Activated CD8-positive, alpha-beta memory T cell treated with anti-CD3 and anti-CD28 coated beads, Interleukin-2, amount 10 ng/mL, durations not matched to agents 7 days and 5 days (primary cell): ENCODE data around the gene ALDH1L2. TPM values are rescaled to one million over a fixed set of nuclear protein-coding genes. Genes with fewer than 3 reads are reported as not detected.
"Not testable (repeated sequence)": the region's sequence is repeated elsewhere in the genome, so short reads cannot be mapped to it uniquely, and the experiment has no call there.

Source experiments
- ATAC-seq: fragments of 150-1000 bp; cut with Tn5 transposase; one replicate; pipeline ENCODE4 v1.10.0; 2021; ENCODE audit warnings: moderate library complexity
- CTCF ChIA-PET: fragments of 350-600 bp; sonication (Branson Sonifier 250); formaldehyde crosslinking; loops from one replicate; lab custom pipeline; 2021; ENCODE audit warnings: antibody characterized with exemption; lab: Charles Lee
- DNase-seq: peaks from one replicate; pipeline ENCODE4 v3.0.0-alpha.2; 2020
- H3K27ac Mint-ChIP-seq: one replicate; pipeline ENCODE4 v1.8.0; 2021; ENCODE audit warnings: mild to moderate bottlenecking, mixed read lengths
- H3K27me3 Mint-ChIP-seq: one replicate; pipeline ENCODE4 v1.8.0; 2021; ENCODE audit warnings: mixed read lengths
- H3K36me3 Mint-ChIP-seq: one replicate; pipeline ENCODE4 v1.8.0; 2021; ENCODE audit warnings: mild to moderate bottlenecking, mixed read lengths
- H3K4me1 Mint-ChIP-seq: one replicate; pipeline ENCODE4 v1.8.0; 2021; ENCODE audit warnings: mixed read lengths
- H3K4me3 Mint-ChIP-seq: one replicate; pipeline ENCODE4 v1.8.0; 2021; ENCODE audit warnings: mild to moderate bottlenecking, moderate library complexity, mixed read lengths
- H3K9me3 Mint-ChIP-seq: one replicate; pipeline ENCODE4 v1.8.0; 2022; ENCODE audit warnings: low read depth, mixed read lengths
- total RNA-seq, 2 experiments: library from RNA; stranded (reverse); gene quantifications; one replicate each; pipeline ENCODE4 v1.2.3, GENCODE V29; 2021

The ALDH1L2 gene
- total RNA-seq, 2 experiments from 2014 or later, result 0.70 to 1.3 TPM

GRCh38 chr12:105015543-105015942 lies 68.7 kb downstream of the ALDH1L2 start:
- CTCF ChIA-PET, result no interaction called here
- DNase-seq (no peak), ATAC-seq (no peak)
- Mint-ChIP-seq H3K4me1 (no peaks in the 10 kb centered on the region), H3K27me3 (no peaks in the 10 kb centered on the region), H3K36me3 (peaks cover 47% of the 10 kb centered on the region), H3K9me3 (peaks cover 2% of the 10 kb centered on the region), H3K4me3 (no peak overlapping the region), H3K27ac (no peak overlapping the region)

- H3K27me3 Mint-ChIP-seq, result no peaks in the 10 kb centered on the region
- no peak overlapping the region for H3K27ac Mint-ChIP-seq
- H3K4me3 Mint-ChIP-seq, result no peak overlapping the region
- peaks cover 5% of the 10 kb centered on the region for H3K9me3 Mint-ChIP-seq
- H3K36me3 Mint-ChIP-seq, result peaks cover 55% of the 10 kb centered on the region
- H3K4me1 Mint-ChIP-seq, result no peaks in the 10 kb centered on the region
- no peak for ATAC-seq
- CTCF ChIA-PET, result no interaction called here
- DNase-seq, result no peak
Measured at GRCh38 chr12:105014603-105015002, 69.7 kb downstream of the ALDH1L2 start.

- Mint-ChIP-seq H3K27me3 (no peaks in the 10 kb centered on the region), H3K4me3 (no peak overlapping the region), H3K27ac (no peak overlapping the region), H3K9me3 (peaks cover 5% of the 10 kb centered on the region), H3K36me3 (peaks cover 62% of the 10 kb centered on the region), H3K4me1 (no peaks in the 10 kb centered on the region)
- no peak for ATAC-seq
- CTCF ChIA-PET, result no interaction called here
- no peak for DNase-seq
Measured at GRCh38 chr12:105013892-105014291, 70.4 kb downstream of the ALDH1L2 start.

- Mint-ChIP-seq H3K27ac (no peak overlapping the region), H3K27me3 (no peaks in the 10 kb centered on the region), H3K36me3 (peaks cover 86% of the 10 kb centered on the region), H3K4me3 (no peak overlapping the region), H3K9me3 (peaks cover 11% of the 10 kb centered on the region), H3K4me1 (no peaks in the 10 kb centered on the region)
- ATAC-seq (no peak), DNase-seq (no peak)
- CTCF ChIA-PET, result interaction anchor here (1.1 kb wide), 1 partner anchor 8 kb away, joined by 3 read pairs; no protein-coding TSS in a partner anchor
Measured at GRCh38 chr12:105001476-105001875, 82.8 kb downstream of the ALDH1L2 start.

GRCh38 chr12:104999347-104999685 lies 84.9 kb downstream of the ALDH1L2 start:
- Mint-ChIP-seq H3K27ac (no peak overlapping the region), H3K4me3 (no peak overlapping the region), H3K9me3 (peaks cover 8% of the 10 kb centered on the region), H3K4me1 (no peaks in the 10 kb centered on the region), H3K36me3 (peaks cover 83% of the 10 kb centered on the region), H3K27me3 (no peaks in the 10 kb centered on the region)
- no peak for ATAC-seq
- DNase-seq, result no peak
- CTCF ChIA-PET, result no interaction called here

- no peak for ATAC-seq
- Mint-ChIP-seq H3K9me3 (peaks cover 8% of the 10 kb centered on the region), H3K4me1 (no peaks in the 10 kb centered on the region), H3K36me3 (peaks cover 83% of the 10 kb centered on the region), H3K27me3 (no peaks in the 10 kb centered on the region), H3K27ac (no peak overlapping the region), H3K4me3 (no peak overlapping the region)
- no peak for DNase-seq
- CTCF ChIA-PET, result no interaction called here
Measured at GRCh38 chr12:104998423-104999346, 85.6 kb downstream of the ALDH1L2 start.

GRCh38 chr12:104997541-104997940 lies 86.7 kb downstream of the ALDH1L2 start:
- Mint-ChIP-seq H3K27ac (no peak overlapping the region), H3K36me3 (peaks cover 80% of the 10 kb centered on the region), H3K9me3 (peaks cover 8% of the 10 kb centered on the region)

GRCh38 chr12:104994336-104994735 lies 89.9 kb downstream of the ALDH1L2 start:
- Mint-ChIP-seq H3K27me3 (no peaks in the 10 kb centered on the region), H3K4me3 (no peak overlapping the region), H3K4me1 (peaks cover 12% of the 10 kb centered on the region), H3K27ac (no peak overlapping the region), H3K36me3 (peaks cover 75% of the 10 kb centered on the region), H3K9me3 (peaks cover 3% of the 10 kb centered on the region)
- ATAC-seq, result no peak
- no peak for DNase-seq
- CTCF ChIA-PET, result no interaction called here

More at GRCh38 chr12:104997541-104997940, 86.7 kb downstream of the ALDH1L2 start:
- ATAC-seq (no peak), DNase-seq (no peak)
- Mint-ChIP-seq H3K27me3 (no peaks in the 10 kb centered on the region), H3K4me3 (no peak overlapping the region), H3K4me1 (no peaks in the 10 kb centered on the region)
- CTCF ChIA-PET, result no interaction called here

- no peak overlapping the region for H3K27ac Mint-ChIP-seq
Measured at GRCh38 chr12:104991565-104992128, 92.6 kb downstream of the ALDH1L2 start.

GRCh38 chr12:104990950-104991349 lies 93.3 kb downstream of the ALDH1L2 start:
- H3K9me3 Mint-ChIP-seq, result peaks cover 3% of the 10 kb centered on the region
- CTCF ChIA-PET, result no interaction called here
- H3K27ac Mint-ChIP-seq, result no peak overlapping the region
- H3K27me3 Mint-ChIP-seq, result no peaks in the 10 kb centered on the region
- DNase-seq (no peak), ATAC-seq (no peak)
- H3K4me3 Mint-ChIP-seq, result no peak overlapping the region
- H3K4me1 Mint-ChIP-seq, result peaks cover 34% of the 10 kb centered on the region
- peaks cover 57% of the 10 kb centered on the region for H3K36me3 Mint-ChIP-seq

More at GRCh38 chr12:104991565-104992128, 92.6 kb downstream of the ALDH1L2 start:
- H3K27me3 Mint-ChIP-seq, result no peaks in the 10 kb centered on the region
- H3K4me1 Mint-ChIP-seq, result peaks cover 32% of the 10 kb centered on the region
- H3K9me3 Mint-ChIP-seq, result peaks cover 3% of the 10 kb centered on the region
- no peak overlapping the region for H3K4me3 Mint-ChIP-seq
- CTCF ChIA-PET, result interaction anchor here (1.3 kb wide), 1 partner anchor 610 kb away, joined by 3 read pairs; no protein-coding TSS in a partner anchor
- no peak for ATAC-seq
- DNase-seq, result no peak
- H3K36me3 Mint-ChIP-seq, result peaks cover 60% of the 10 kb centered on the region

- peak within 1 kb of the TSS; percentile 83 for H3K4me3 Mint-ChIP-seq
- peaks cover 36% of the 10 kb centered on the region for H3K4me1 Mint-ChIP-seq
- peaks cover 3% of the 10 kb centered on the region for H3K9me3 Mint-ChIP-seq
- peaks cover 9% of the 10 kb centered on the region for H3K27me3 Mint-ChIP-seq
- ATAC-seq, result peak; percentile 99
- peak within 1 kb of the TSS; percentile 66 for H3K27ac Mint-ChIP-seq
- CTCF ChIA-PET, result interaction anchor here (1.5 kb wide), 1 partner anchor 67 kb away, joined by 4 read pairs; no protein-coding TSS in a partner anchor
- peaks cover 28% of the 10 kb centered on the region for H3K36me3 Mint-ChIP-seq
- DNase-seq, result peak; percentile 90
Measured at GRCh38 chr12:104986022-104986941, 98.0 kb downstream of the ALDH1L2 start, which contains the start of gene NOPCHAP1. Gene NOPCHAP1 (plus strand): TSS chr12:104986316. CDS start chr12:104986353, 37 bp downstream.

- H3K27me3 Mint-ChIP-seq, result peaks cover 18% of the 10 kb centered on the region
- ATAC-seq (no peak), DNase-seq (no peak)
- peaks cover 3% of the 10 kb centered on the region for H3K9me3 Mint-ChIP-seq
- CTCF ChIA-PET, result no interaction called here
- H3K4me3 Mint-ChIP-seq, result peak overlapping the region; percentile 83
- no peak overlapping the region for H3K27ac Mint-ChIP-seq
- H3K36me3 Mint-ChIP-seq, result peaks cover 19% of the 10 kb centered on the region
- H3K4me1 Mint-ChIP-seq, result peaks cover 34% of the 10 kb centered on the region
Measured at GRCh38 chr12:104985206-104985605, 99.1 kb downstream of the ALDH1L2 start.

- ATAC-seq, H3K36me3 Mint-ChIP-seq, H3K27ac Mint-ChIP-seq, H3K4me1 Mint-ChIP-seq, CTCF ChIA-PET, H3K4me3 Mint-ChIP-seq, H3K9me3 Mint-ChIP-seq, DNase-seq: not testable (repeated sequence)
- H3K27me3 Mint-ChIP-seq, result peaks cover 27% of the 10 kb centered on the region
Measured at GRCh38 chr12:104977688-104978087, 106.6 kb downstream of the ALDH1L2 start.
